HepG2 (cell line): Measurements from ENCODE around the gene ABCC3. TPM values are rescaled to one million over a fixed set of nuclear protein-coding genes. Genes with fewer than 3 reads are reported as not detected.

Experiments used
- ATAC-seq: fragments of 200-7000 bp; cut with Tn5 transposase; 3 replicates; pipeline ENCODE4 v1.9.1; 2020; ENCODE audit warnings: mild to moderate bottlenecking, moderate library complexity
- BruUV-seq: library from RNA; stranded (reverse); fragments of 400-500 nt; replicated peaks from 2 replicates; lab custom pipeline; 2021; lab: Mats Ljungman, UMichigan
- CTCF ChIA-PET: fragments of 300-600 bp; formaldehyde crosslinking; extraction: SDS; loops from one replicate; lab custom pipeline; 2021; ENCODE audit warnings: low total read pairs, inconsistent platforms, low intra/inter-chr PET ratio; lab: Yijun Ruan, JAX
- POLR2A ChIA-PET: fragments of 350-600 bp; sonication (Branson Sonifier 250); formaldehyde crosslinking; loops from one replicate; lab custom pipeline; 2020; ENCODE audit warnings: antibody characterized with exemption, inconsistent platforms; lab: Yijun Ruan, JAX
- DNase-seq: peaks from one replicate; pipeline ENCODE4 v3.0.0-alpha.2; 2015; ENCODE audit warnings: low spot score
- FAIRE-seq: peaks from 3 replicates; lab custom pipeline; 2011; peaks lifted over from hg19 to GRCh38; lab: Jason Lieb, UNC
- H2AFZ ChIP-seq: one replicate; pipeline ENCODE4 v1.6.1; 2011; ENCODE audit warnings: low read length, inconsistent platforms
- H3K27ac ChIP-seq: fragments of 300-600 bp; 3 replicates; pipeline ENCODE4 v1.8.0; 2011; ENCODE audit warnings: mixed run types, mild to moderate bottlenecking, mixed read lengths, low read length, inconsistent platforms; ENCODE audit not compliant: insufficient read depth; ENCODE audit errors: extremely low read length
- H3K27me3 ChIP-seq, 2 experiments: fragments of 200-600 bp in 1 of 2; 2 replicates in 1 of 2; 3 replicates in 1 of 2; pipeline versions ENCODE4 v1.6.0 to v1.8.0; 2011; ENCODE audit warnings: low read length in 2 of 2, mild to moderate bottlenecking in 2 of 2, moderate library complexity in 2 of 2, inconsistent platforms in 1 of 2; ENCODE audit not compliant: insufficient read depth in 2 of 2, control insufficient read depth in 1 of 2
- H3K36me3 ChIP-seq, 2 experiments: fragments of 200-600 bp in 1 of 2; replicated peaks in 1 of 2; 2 replicates in 1 of 2; 3 replicates in 1 of 2; pipeline versions ENCODE4 v1.5.1 to v1.8.0; 2011; ENCODE audit warnings: low read length in 2 of 2, inconsistent platforms in 1 of 2; ENCODE audit not compliant: insufficient read depth in 2 of 2, control insufficient read depth in 1 of 2
- H3K4me1 ChIP-seq: 2 replicates; pipeline ENCODE4 v1.5.1; 2012; ENCODE audit warnings: low read length, inconsistent platforms; ENCODE audit not compliant: insufficient read depth
- H3K4me2 ChIP-seq: 2 replicates; pipeline ENCODE4 v1.6.0; 2011; ENCODE audit warnings: low read depth, low read length, inconsistent platforms
- H3K4me3 ChIP-seq, 3 experiments: fragments of 200-600 bp in 1 of 3; sonication (generic), shearing (Covaris generic) in 1 of 3; replicated peaks in 1 of 3; 2 replicates each; pipeline ENCODE4 v1.5.1; 2011 to 2016; ENCODE audit warnings: low read length in 3 of 3, inconsistent platforms in 2 of 3, low read depth in 2 of 3, mild to moderate bottlenecking in 2 of 3, control low read depth in 1 of 3, mixed read lengths in 1 of 3; ENCODE audit not compliant: insufficient read depth in 1 of 3
- H3K79me2 ChIP-seq: one replicate; pipeline ENCODE4 v1.6.1; 2011; ENCODE audit warnings: low read length, inconsistent platforms; ENCODE audit not compliant: insufficient read depth
- H3K9ac ChIP-seq: 2 replicates; pipeline ENCODE4 v1.6.0; 2011; ENCODE audit warnings: mild to moderate bottlenecking, low read depth, low read length, inconsistent platforms; ENCODE audit not compliant: insufficient read depth
- H3K9me3 ChIP-seq: 2 replicates; pipeline ENCODE4 v1.5.1; 2012; ENCODE audit warnings: mild to moderate bottlenecking, low read length
- H4K20me1 ChIP-seq: 2 replicates; pipeline ENCODE4 v1.6.0; 2011; ENCODE audit warnings: inconsistent platforms, mild to moderate bottlenecking, low read length, moderate library complexity; ENCODE audit not compliant: insufficient read depth
- CCDC6 ChIP-seq: sonication (generic); formaldehyde crosslinking; IDR thresholded peaks from 2 replicates; pipeline ENCODE4 v1.8.1; 2022; ENCODE audit warnings: mild to moderate bottlenecking, missing genetic modification reagents, moderate library complexity
- ETV5 ChIP-seq: IDR thresholded peaks from 2 replicates; pipeline ENCODE4 v1.6.1; 2018; ENCODE audit warnings: missing biosample characterization, missing genetic modification reagents, inconsistent platforms, borderline replicate concordance
- GLI4 ChIP-seq: sonication (generic); formaldehyde crosslinking; IDR thresholded peaks from 2 replicates; pipeline ENCODE4 v1.5.1; 2020; ENCODE audit warnings: missing genetic modification reagents, mild to moderate bottlenecking, moderate library complexity, borderline replicate concordance
- KAT7 ChIP-seq: IDR thresholded peaks from 2 replicates; pipeline ENCODE4 v1.6.1; 2018; ENCODE audit warnings: borderline replicate concordance, missing compliant biosample characterization
- PITX1 ChIP-seq: sonication (generic); formaldehyde crosslinking; IDR thresholded peaks from 2 replicates; pipeline ENCODE4 v1.5.1; 2020; ENCODE audit warnings: mild to moderate bottlenecking, missing genetic modification reagents
- RBFOX2 ChIP-seq: fragments of 200-400 bp; formaldehyde crosslinking; IDR thresholded peaks from 2 replicates; pipeline ENCODE4 v1.6.1; 2017; ENCODE audit warnings: low read depth, mild to moderate bottlenecking, low read length
- SALL2 ChIP-seq: sonication (generic); formaldehyde crosslinking; IDR thresholded peaks from 2 replicates; pipeline ENCODE4 v1.8.1; 2023; ENCODE audit warnings: mild to moderate bottlenecking, missing genetic modification reagents, inconsistent platforms
- ZFYVE20 ChIP-seq: sonication (generic); formaldehyde crosslinking; IDR thresholded peaks from 2 replicates; pipeline ENCODE4 v1.8.0; 2023; ENCODE audit warnings: low read depth, mild to moderate bottlenecking, moderate library complexity, missing genetic modification reagents, borderline replicate concordance
- ZNF451 ChIP-seq: sonication (generic); formaldehyde crosslinking; IDR thresholded peaks from 2 replicates; pipeline ENCODE4 v1.5.0; 2020; ENCODE audit warnings: mild to moderate bottlenecking, missing genetic modification reagents
- ZNF616 ChIP-seq: sonication (generic); formaldehyde crosslinking; IDR thresholded peaks from 2 replicates; pipeline ENCODE4 v1.5.0; 2020; ENCODE audit warnings: low read depth, mild to moderate bottlenecking, missing genetic modification reagents
- ZNF773 ChIP-seq: sonication (generic); formaldehyde crosslinking; IDR thresholded peaks from 2 replicates; pipeline ENCODE4 v1.4.0; 2020; ENCODE audit warnings: missing genetic modification reagents, borderline replicate concordance
- ZNF816 ChIP-seq: sonication (generic); formaldehyde crosslinking; IDR thresholded peaks from 2 replicates; pipeline ENCODE4 v1.8.0; 2022; ENCODE audit warnings: missing genetic modification reagents, mild to moderate bottlenecking, borderline replicate concordance
- ZNF883 ChIP-seq: sonication (generic); formaldehyde crosslinking; IDR thresholded peaks from 2 replicates; pipeline ENCODE4 v1.5.1; 2020; ENCODE audit warnings: mild to moderate bottlenecking, missing genetic modification reagents; ENCODE audit errors: not compliant biosample characterization
- WGBS: methylation state at CpG from one replicate; pipeline ENCODE4 v1.1.6; 2017; ENCODE audit warnings: low lambda C conversion rate; 5-methylcytosine and 5-hydroxymethylcytosine counted together
- in situ Hi-C: cut with HindIII; loops from 2 replicates; pipeline ENCODE4 v1.10.0; 2017; ENCODE audit warnings: low pct_unique_long_range_greater_than_20kb; ENCODE audit not compliant: extremely low pct_ligation_motif_present
- intact Hi-C: fragments of 100-400 bp; cut with micrococcal nuclease; formaldehyde crosslinking; loops from one replicate; pipeline ENCODE4 v1.10.0; 2022; ENCODE audit not compliant: unreplicated experiment
- polyA plus RNA-seq, 8 experiments: library from polyadenylated mRNA; depleted of rRNA in 3 of 8; stranded (reverse) in 7 of 8; unstranded in 1 of 8; fragments of >200 nt; fragmentation: Illumina TruSeq in 4 of 8; extraction: Trizol in 4 of 8; gene quantifications; 2 replicates each; pipeline versions ENCODE4 v1.2.1 to v1.2.3, GENCODE V29; 2011 to 2016; ENCODE audit warnings: low read depth in 4 of 8, missing spikeins in 1 of 8, mixed read lengths in 1 of 8; ENCODE audit not compliant: insufficient read depth in 1 of 8
- total RNA-seq, 5 experiments: library from RNA; depleted of rRNA; stranded (reverse); fragments of >200 nt; fragmentation: Illumina TruSeq; extraction: Trizol; gene quantifications; 2 replicates each; pipeline ENCODE4 v1.2.3, GENCODE V29; 2016; ENCODE audit warnings: low read depth in 1 of 5
- TF ChIP-seq, protein P1 (sequence below): sonication (generic); formaldehyde crosslinking; IDR thresholded peaks from 2 replicates; pipeline ENCODE4 v1.4.0; 2020; ENCODE audit warnings: missing genetic modification reagents
- TF ChIP-seq, protein P2 (sequence below): sonication (generic); formaldehyde crosslinking; IDR thresholded peaks from 2 replicates; pipeline ENCODE4 v1.5.1; 2020; ENCODE audit warnings: mild to moderate bottlenecking, missing genetic modification reagents
- TF ChIP-seq, protein P3 (sequence below): sonication (generic); formaldehyde crosslinking; IDR thresholded peaks from 2 replicates; pipeline ENCODE4 v1.8.1; 2022; ENCODE audit warnings: mild to moderate bottlenecking, missing genetic modification reagents
- TF ChIP-seq, protein P4 (sequence below): IDR thresholded peaks from 2 replicates; pipeline ENCODE4 v1.6.1; 2016; ENCODE audit warnings: low read depth

The ABCC3 gene
- total and polyA plus RNA-seq, 2 of the 13 experiments (the other 11 are each of a cell fraction or from before 2014, with no cell fraction given) = 25.2 to 50.7 TPM

DNA sequence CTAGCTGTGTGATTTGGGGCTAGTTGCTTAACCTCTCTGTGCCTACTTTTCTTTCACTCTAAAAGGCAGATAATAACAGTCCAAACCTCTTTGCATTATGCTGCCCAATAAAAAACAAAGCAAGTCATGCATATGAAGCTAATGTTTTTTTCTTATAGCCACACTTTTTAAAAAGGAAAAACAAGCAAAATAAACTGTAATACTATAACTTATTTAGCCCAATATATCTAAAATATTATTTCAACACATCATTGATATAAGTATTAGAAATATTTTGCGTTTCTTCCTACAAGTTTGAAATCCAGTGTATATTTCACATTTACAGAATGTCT is 50.6 kb downstream of the ABCC3 start:
- no peak for ATAC-seq
- WGBS = 75% methylated on average over 1 of the region's 1 CpG
- intact Hi-C loops = no loop called here
- no peak for FAIRE-seq
- Histone ChIP-seq H4K20me1 (no peaks in the 10 kb centered on the region), H3K4me3 (peak overlapping the region; percentile 3 to 75 (median 4); a peak in 4 of 6 replicates), H3K27me3 (no peaks in the 10 kb centered on the region; a peak in 1 of 5 replicates), H3K9me3 (no peaks in the 10 kb centered on the region), H3K4me2 (peak overlapping the region; percentile 93), H3K27ac (peak overlapping the region; percentile 99), H3K9ac (peak overlapping the region; percentile 87), H2AFZ (no peak overlapping the region), H3K36me3 (no peaks in the 10 kb centered on the region), H3K79me2 (peaks cover 18% of the 10 kb centered on the region), H3K4me1 (peaks cover 98% of the 10 kb centered on the region)
- POLR2A ChIA-PET = interaction anchor here (1.2 to 21.3 kb wide), 16 partner anchors 9 to 206 kb away, joined by 3 to 839 read pairs (median 16); partner anchors contain the start of genes ABCC3, ANKRD40, LUC7L3 and TOB1
- BruUV-seq = TSS peak; percentile 57
- DNase-seq = no peak
- CTCF ChIA-PET = interaction anchor here (1.4 kb wide), 2 partner anchors 10 to 20 kb away, joined by 3 to 6 read pairs; no protein-coding TSS in a partner anchor
- in situ Hi-C loops = no loop called here
- TF ChIP-seq KAT7 (peak; percentile 2; the same call in 1 of the 2 replicates), ZNF883 (CRISPR knock-in tag) (no peak), ZNF616 (CRISPR knock-in tag) (no peak), SALL2 (no peak), RBFOX2 (0 out of 2 replicates have a peak, but pooled peaks have one; percentile 1), GLI4 (CRISPR knock-in tag) (peak; percentile 58; the same call in 1 of the 2 replicates), CCDC6 (CRISPR knock-in tag) (no peak), ETV5 (CRISPR knock-in tag) (no peak), ZNF451 (CRISPR knock-in tag) (no peak), ZNF816 (CRISPR knock-in tag) (no peak), PITX1 (CRISPR knock-in tag) (no peak), ZNF773 (CRISPR knock-in tag) (no peak), ZFYVE20 (no peak)
- TF ChIP-seq, protein P1, sequence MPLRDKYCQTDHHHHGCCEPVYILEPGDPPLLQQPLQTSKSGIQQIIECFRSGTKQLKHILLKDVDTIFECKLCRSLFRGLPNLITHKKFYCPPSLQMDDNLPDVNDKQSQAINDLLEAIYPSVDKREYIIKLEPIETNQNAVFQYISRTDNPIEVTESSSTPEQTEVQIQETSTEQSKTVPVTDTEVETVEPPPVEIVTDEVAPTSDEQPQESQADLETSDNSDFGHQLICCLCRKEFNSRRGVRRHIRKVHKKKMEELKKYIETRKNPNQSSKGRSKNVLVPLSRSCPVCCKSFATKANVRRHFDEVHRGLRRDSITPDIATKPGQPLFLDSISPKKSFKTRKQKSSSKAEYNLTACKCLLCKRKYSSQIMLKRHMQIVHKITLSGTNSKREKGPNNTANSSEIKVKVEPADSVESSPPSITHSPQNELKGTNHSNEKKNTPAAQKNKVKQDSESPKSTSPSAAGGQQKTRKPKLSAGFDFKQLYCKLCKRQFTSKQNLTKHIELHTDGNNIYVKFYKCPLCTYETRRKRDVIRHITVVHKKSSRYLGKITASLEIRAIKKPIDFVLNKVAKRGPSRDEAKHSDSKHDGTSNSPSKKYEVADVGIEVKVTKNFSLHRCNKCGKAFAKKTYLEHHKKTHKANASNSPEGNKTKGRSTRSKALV (CRISPR knock-in tag) = 0 out of 2 replicates have a peak, but pooled peaks have one; percentile 5
- TF ChIP-seq, protein P2, sequence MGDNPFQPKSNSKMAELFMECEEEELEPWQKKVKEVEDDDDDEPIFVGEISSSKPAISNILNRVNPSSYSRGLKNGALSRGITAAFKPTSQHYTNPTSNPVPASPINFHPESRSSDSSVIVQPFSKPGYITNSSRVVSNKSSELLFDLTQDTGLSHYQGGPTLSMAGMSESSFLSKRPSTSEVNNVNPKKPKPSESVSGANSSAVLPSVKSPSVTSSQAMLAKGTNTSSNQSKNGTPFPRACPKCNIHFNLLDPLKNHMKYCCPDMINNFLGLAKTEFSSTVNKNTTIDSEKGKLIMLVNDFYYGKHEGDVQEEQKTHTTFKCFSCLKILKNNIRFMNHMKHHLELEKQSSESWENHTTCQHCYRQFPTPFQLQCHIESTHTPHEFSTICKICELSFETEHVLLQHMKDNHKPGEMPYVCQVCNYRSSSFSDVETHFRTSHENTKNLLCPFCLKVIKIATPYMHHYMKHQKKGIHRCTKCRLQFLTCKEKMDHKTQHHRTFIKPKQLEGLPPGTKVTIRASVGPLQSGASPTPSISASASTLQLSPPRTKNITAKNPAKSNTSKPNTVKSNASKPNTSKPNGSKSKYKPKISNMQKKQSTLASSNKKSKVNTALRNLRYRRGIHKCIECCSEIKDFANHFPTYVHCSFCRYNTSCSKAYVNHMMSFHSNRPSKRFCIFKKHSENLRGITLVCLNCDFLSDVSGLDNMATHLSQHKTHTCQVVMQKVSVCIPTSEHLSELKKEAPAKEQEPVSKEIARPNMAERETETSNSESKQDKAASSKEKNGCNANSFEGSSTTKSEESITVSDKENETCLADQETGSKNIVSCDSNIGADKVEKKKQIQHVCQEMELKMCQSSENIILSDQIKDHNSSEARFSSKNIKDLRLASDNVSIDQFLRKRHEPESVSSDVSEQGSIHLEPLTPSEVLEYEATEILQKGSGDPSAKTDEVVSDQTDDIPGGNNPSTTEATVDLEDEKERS (CRISPR knock-in tag) = no peak
- TF ChIP-seq, protein P3, sequence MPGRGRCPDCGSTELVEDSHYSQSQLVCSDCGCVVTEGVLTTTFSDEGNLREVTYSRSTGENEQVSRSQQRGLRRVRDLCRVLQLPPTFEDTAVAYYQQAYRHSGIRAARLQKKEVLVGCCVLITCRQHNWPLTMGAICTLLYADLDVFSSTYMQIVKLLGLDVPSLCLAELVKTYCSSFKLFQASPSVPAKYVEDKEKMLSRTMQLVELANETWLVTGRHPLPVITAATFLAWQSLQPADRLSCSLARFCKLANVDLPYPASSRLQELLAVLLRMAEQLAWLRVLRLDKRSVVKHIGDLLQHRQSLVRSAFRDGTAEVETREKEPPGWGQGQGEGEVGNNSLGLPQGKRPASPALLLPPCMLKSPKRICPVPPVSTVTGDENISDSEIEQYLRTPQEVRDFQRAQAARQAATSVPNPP = no peak
- TF ChIP-seq, protein P4, sequence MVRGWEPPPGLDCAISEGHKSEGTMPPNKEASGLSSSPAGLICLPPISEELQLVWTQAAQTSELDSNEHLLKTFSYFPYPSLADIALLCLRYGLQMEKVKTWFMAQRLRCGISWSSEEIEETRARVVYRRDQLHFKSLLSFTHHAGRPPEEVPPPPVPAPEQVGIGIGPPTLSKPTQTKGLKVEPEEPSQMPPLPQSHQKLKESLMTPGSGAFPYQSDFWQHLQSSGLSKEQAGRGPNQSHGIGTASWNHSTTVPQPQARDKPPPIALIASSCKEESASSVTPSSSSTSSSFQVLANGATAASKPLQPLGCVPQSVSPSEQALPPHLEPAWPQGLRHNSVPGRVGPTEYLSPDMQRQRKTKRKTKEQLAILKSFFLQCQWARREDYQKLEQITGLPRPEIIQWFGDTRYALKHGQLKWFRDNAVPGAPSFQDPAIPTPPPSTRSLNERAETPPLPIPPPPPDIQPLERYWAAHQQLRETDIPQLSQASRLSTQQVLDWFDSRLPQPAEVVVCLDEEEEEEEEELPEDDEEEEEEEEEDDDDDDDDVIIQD (CRISPR knock-in tag) = no peak
